ENCODE data around the gene TRAF4.

- TF ChIP-seq CTCF (IDR thresholded peaks at IDR 0.05), result no peak
- no peak for TF ChIP-seq POLR2A (IDR thresholded peaks at IDR 0.05; ENCODE audit: low read depth)
- no peak for TF ChIP-seq POLR2AphosphoS5 (IDR thresholded peaks at IDR 0.05)
- no peak for TF ChIP-seq EP300 (IDR thresholded peaks at IDR 0.05)
Observed at GRCh38 chr17:28702752-28703150, 41.1 kb upstream of the TRAF4 start.
